ENCODE results near the gene RNU6-9.
A peak's percentile ranks its signal among the peaks of the same experiment; 100 is the strongest.

RNU6-9 gene

DNA sequence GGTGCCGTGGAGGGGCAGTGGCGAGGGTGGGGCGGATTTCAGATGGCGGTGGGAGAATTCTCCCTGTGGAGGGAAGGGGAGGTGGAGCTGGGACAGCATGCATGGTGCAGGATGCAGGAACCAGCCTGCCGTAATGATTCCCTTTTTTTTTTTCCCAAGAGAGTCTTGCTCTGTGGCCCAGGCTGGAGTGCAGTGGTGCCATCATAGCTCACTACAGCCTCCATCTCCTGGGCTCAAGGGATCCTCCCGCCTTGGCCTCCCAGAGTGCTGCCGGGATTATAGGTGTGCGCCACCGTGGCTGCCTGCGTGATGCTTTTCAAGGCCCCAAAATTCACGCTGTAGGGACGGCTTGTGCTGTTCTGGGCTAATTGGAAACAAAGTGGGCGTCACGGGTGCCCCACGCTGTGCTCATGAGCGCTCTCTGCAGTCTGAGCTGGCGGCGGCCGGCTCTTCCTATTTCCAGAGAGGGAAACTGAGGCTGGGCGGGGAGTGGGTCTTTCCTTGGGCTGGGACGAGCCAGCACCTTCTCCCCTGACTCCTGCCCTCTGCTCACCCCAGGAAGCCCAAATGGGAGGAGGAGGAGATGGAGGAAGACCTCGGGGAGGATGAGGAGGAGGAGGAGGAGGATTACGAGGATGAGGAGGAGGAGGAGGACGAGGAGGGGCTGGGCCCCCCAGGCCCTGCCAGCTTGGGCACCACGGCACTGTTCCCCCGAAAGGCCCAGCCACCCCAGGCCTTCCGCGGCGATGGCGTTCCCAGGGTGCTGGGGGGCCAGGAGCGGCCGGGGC is 38.8 kb downstream of the RNU6-9 start:
- Histone ChIP-seq H3K27ac (peak overlapping the region; percentile 91), H3K36me3 (peaks cover 63% of the 10 kb centered on the region), H3K27me3 (ENCODE audit: insufficient read depth, low read depth, severe bottlenecking) (no peaks in the 10 kb centered on the region), H3K9me3 (ENCODE audit: severe bottlenecking) (no peaks in the 10 kb centered on the region), H3K4me3 (ENCODE audit: low read depth, low read length) (no peak overlapping the region)
- no peak for TF ChIP-seq CTCF (IDR thresholded peaks at IDR 0.05; ENCODE audit: low read depth, low read length)
- DNase-seq = no peak

DNA sequence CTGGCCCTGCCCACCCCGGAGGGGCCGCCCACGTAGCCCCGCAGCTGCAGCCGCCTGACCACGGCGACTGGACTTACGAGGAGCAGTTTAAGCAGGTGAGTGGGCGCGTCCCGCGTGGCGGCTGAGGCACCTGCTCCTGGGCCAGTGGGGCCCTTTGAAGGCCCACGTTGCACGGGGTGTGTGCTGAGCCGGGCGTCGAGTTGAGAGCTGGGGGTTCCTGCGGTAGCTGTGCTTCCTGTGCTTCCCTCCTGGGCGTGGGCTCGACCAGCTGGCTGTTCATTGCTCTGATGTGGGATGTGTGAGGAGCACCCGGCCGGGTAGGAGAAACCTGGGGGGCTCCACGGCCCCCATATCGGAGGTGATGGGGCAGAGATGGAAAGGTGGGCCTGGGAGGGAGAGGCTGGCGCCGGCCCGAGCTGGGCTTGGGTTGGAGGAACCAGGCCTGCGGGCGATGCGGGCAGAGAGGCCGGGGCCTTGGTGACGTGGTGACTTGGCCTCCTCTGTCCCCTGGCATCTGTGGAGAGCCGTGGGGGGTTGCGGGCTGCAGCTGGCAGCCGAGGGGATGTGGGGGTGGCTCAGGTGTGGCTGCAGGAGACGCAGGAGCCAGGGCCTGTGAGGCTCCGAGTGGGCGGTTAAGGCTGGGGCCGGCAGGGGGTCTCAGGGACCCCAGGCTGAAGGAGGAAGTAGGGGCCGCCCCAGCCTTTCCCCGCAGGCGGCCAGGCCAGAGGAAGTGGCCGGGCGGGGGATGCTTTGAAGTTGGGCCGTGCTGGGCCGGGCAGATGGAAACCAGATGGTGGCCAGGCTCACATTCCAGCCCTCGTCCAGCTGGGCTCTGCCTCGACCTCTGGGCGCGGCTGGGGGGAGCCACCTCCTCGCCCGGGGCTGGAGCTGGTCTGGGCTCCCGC is 39.6 kb downstream of the RNU6-9 start:
- no peaks in the 10 kb centered on the region for H3K9me3 ChIP-seq (ENCODE audit: severe bottlenecking)
- H3K27ac ChIP-seq = peak overlapping the region; percentile 91
- peak; percentile 85 for DNase-seq
- peaks cover 67% of the 10 kb centered on the region for H3K36me3 ChIP-seq
- TF ChIP-seq CTCF (IDR thresholded peaks at IDR 0.05; ENCODE audit: low read depth, low read length) = 0 out of 2 replicates have a peak, but pooled peaks have one; percentile 8
- no peaks in the 10 kb centered on the region for H3K27me3 ChIP-seq (ENCODE audit: insufficient read depth, low read depth, severe bottlenecking)
- H3K4me3 ChIP-seq (ENCODE audit: low read depth, low read length) = no peak overlapping the region

GRCh38 chr19:933553-933882 is 40.2 kb downstream of the RNU6-9 start:
- H3K9me3 ChIP-seq (ENCODE audit: severe bottlenecking) = no peaks in the 10 kb centered on the region
- TF ChIP-seq CTCF (IDR thresholded peaks at IDR 0.05; ENCODE audit: low read depth, low read length) = no peak
- peaks cover 66% of the 10 kb centered on the region for H3K36me3 ChIP-seq
- no peak for DNase-seq
- no peak overlapping the region for H3K4me3 ChIP-seq (ENCODE audit: low read depth, low read length)
- H3K27me3 ChIP-seq (ENCODE audit: insufficient read depth, low read depth, severe bottlenecking) = no peaks in the 10 kb centered on the region
- H3K27ac ChIP-seq = peak overlapping the region; percentile 91

DNA sequence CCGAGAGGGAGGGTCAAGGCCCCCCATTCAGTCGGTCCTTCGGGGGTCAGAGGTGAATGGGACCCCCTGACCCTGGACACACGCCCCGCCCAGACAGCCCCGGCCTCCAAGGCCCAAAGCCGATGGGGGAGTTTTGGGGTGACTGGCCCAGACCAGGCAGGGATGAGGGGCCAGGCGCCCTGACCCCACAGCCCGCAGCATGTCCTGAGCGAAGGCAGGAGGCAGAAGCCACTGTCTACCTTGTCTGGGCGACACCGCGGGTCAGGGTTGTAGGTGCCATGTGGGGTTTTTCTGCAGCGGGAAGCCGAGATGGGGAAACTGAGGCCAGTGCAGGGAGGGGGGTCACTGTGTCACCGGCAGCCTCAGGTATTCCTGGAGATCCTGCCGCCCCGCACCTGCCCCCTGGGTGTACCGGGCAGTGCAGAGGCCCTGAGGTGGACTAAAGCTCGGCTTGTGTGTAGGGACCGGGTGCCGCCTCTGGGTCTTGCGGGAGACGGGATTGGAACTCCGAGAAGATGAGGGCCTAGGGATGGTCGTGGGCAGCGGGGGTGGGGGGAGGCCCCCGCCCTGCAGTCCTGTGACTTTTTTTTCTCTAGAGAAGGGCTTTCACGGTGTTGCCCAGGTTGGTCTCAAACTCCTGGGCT is 41.0 kb downstream of the RNU6-9 start:
- Histone ChIP-seq H3K36me3 (peaks cover 63% of the 10 kb centered on the region), H3K27me3 (ENCODE audit: insufficient read depth, low read depth, severe bottlenecking) (no peaks in the 10 kb centered on the region), H3K9me3 (ENCODE audit: severe bottlenecking) (no peaks in the 10 kb centered on the region), H3K27ac (peak overlapping the region; percentile 91), H3K4me3 (ENCODE audit: low read depth, low read length) (no peak overlapping the region)
- no peak for DNase-seq
- no peak for TF ChIP-seq CTCF (IDR thresholded peaks at IDR 0.05; ENCODE audit: low read depth, low read length)

DNA sequence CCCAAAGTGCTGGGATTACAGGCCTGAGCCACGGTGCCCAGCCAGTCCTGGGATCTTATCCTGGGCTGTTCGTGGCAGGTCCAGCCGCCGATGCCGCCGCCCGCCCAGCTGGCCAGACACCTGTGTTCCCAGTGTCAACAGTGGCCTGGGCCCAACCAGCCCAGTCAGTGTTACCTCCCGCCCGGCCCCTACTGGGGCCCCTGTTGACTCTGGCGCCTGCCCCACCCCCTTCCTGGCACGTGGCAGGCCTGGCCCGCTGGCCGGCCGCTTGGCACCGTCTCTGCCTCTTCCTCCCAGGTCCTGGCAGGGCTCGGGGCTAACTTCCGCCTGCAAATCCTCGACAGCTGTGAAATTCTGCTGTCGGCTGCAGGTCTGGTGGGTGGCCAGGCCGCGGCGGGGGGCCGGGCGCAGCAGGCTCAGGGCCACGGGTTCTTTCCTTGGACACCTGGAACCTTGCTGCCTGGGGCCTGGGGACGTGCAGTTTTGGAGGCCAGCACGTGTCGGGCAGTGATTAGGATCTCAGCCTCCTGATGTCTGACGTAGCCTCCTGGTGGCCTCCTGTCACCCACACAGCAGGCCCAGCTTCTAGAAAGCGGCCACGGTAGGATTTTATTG is 41.7 kb downstream of the RNU6-9 start:
- TF ChIP-seq CTCF (IDR thresholded peaks at IDR 0.05; ENCODE audit: low read depth, low read length) = no peak
- H3K9me3 ChIP-seq (ENCODE audit: severe bottlenecking) = no peaks in the 10 kb centered on the region
- DNase-seq = no peak

More for the DNA sequence above, 41.7 kb downstream of the RNU6-9 start:
- Histone ChIP-seq H3K36me3 (peaks cover 63% of the 10 kb centered on the region), H3K4me3 (ENCODE audit: low read depth, low read length) (no peak overlapping the region), H3K27me3 (ENCODE audit: insufficient read depth, low read depth, severe bottlenecking) (no peaks in the 10 kb centered on the region), H3K27ac (peak overlapping the region; percentile 91)
